Stimulated activated memory B cell treated with anti-CD40 and anti-IgM and Interleukin-4, amounts not matched to agents 10 μg/mL and 1 μg/mL and 100 μg/mL, for 72 hours (primary cell): Measurements from ENCODE around the gene LETM1.

ENCODE experiments used
- ATAC-seq: fragments of 150-1000 bp; cut with Tn5 transposase; 2 replicates; pipeline ENCODE4 v1.10.0; 2021
- H3K27ac Mint-ChIP-seq: one replicate; pipeline ENCODE4 v1.8.0; 2022; ENCODE audit warnings: mild to moderate bottlenecking, mixed read lengths
- H3K27me3 Mint-ChIP-seq: one replicate; pipeline ENCODE4 v1.8.0; 2022; ENCODE audit warnings: mixed read lengths
- H3K36me3 Mint-ChIP-seq: one replicate; pipeline ENCODE4 v1.8.0; 2022; ENCODE audit warnings: mixed read lengths
- H3K4me1 Mint-ChIP-seq: one replicate; pipeline ENCODE4 v1.8.0; 2022; ENCODE audit warnings: mixed read lengths
- H3K4me3 Mint-ChIP-seq: one replicate; pipeline ENCODE4 v1.8.0; 2022; ENCODE audit warnings: mild to moderate bottlenecking, moderate library complexity, mixed read lengths
- H3K9me3 Mint-ChIP-seq: one replicate; pipeline ENCODE4 v1.8.0; 2022; ENCODE audit warnings: mixed read lengths

LETM1 gene

GRCh38 chr4:1864076-1865008, 8.4 kb upstream of the LETM1 start:
- no peak for ATAC-seq
- Mint-ChIP-seq H3K4me3 (no peak overlapping the region), H3K27ac (no peak overlapping the region), H3K27me3 (peaks cover 20% of the 10 kb centered on the region), H3K4me1 (peaks cover 21% of the 10 kb centered on the region), H3K9me3 (no peaks in the 10 kb centered on the region), H3K36me3 (no peaks in the 10 kb centered on the region)

GRCh38 chr4:1863297-1864033, 7.5 kb upstream of the LETM1 start:
- no peak for ATAC-seq
- Mint-ChIP-seq H3K27ac (no peak overlapping the region), H3K27me3 (peaks cover 20% of the 10 kb centered on the region), H3K4me1 (peaks cover 21% of the 10 kb centered on the region), H3K36me3 (no peaks in the 10 kb centered on the region), H3K4me3 (no peak overlapping the region), H3K9me3 (no peaks in the 10 kb centered on the region)

- peaks cover 21% of the 10 kb centered on the region for H3K4me1 Mint-ChIP-seq
Observed at GRCh38 chr4:1862961-1863296, 7.0 kb upstream of the LETM1 start.

GRCh38 chr4:1862055-1862911, 6.3 kb upstream of the LETM1 start:
- peak overlapping the region; percentile 68 for H3K4me3 Mint-ChIP-seq

More at GRCh38 chr4:1862961-1863296, 7.0 kb upstream of the LETM1 start:
- no peak for ATAC-seq
- no peaks in the 10 kb centered on the region for H3K36me3 Mint-ChIP-seq
- no peaks in the 10 kb centered on the region for H3K9me3 Mint-ChIP-seq
- H3K27ac Mint-ChIP-seq: no peak overlapping the region
- H3K4me3 Mint-ChIP-seq: no peak overlapping the region
- H3K27me3 Mint-ChIP-seq: peaks cover 20% of the 10 kb centered on the region

GRCh38 chr4:1859389-1859753, 3.4 kb upstream of the LETM1 start:
- Mint-ChIP-seq H3K4me1 (peaks cover 38% of the 10 kb centered on the region), H3K4me3 (no peak overlapping the region)

More at GRCh38 chr4:1862055-1862911, 6.3 kb upstream of the LETM1 start:
- no peaks in the 10 kb centered on the region for H3K36me3 Mint-ChIP-seq
- H3K9me3 Mint-ChIP-seq: no peaks in the 10 kb centered on the region
- peak overlapping the region; percentile 69 for H3K27ac Mint-ChIP-seq
- peaks cover 20% of the 10 kb centered on the region for H3K27me3 Mint-ChIP-seq
- ATAC-seq: peak; percentile 56
- peaks cover 24% of the 10 kb centered on the region for H3K4me1 Mint-ChIP-seq

GRCh38 chr4:1857931-1858330, 2.0 kb upstream of the LETM1 start:
- H3K9me3 Mint-ChIP-seq: no peaks in the 10 kb centered on the region
- ATAC-seq: no peak
- H3K4me3 Mint-ChIP-seq: no peak overlapping the region
- H3K36me3 Mint-ChIP-seq: no peaks in the 10 kb centered on the region
- no peak overlapping the region for H3K27ac Mint-ChIP-seq
- H3K4me1 Mint-ChIP-seq: peaks cover 41% of the 10 kb centered on the region
- peaks cover 2% of the 10 kb centered on the region for H3K27me3 Mint-ChIP-seq

More at GRCh38 chr4:1859389-1859753, 3.4 kb upstream of the LETM1 start:
- H3K9me3 Mint-ChIP-seq: no peaks in the 10 kb centered on the region
- ATAC-seq: no peak
- no peaks in the 10 kb centered on the region for H3K36me3 Mint-ChIP-seq
- peaks cover 11% of the 10 kb centered on the region for H3K27me3 Mint-ChIP-seq
- no peak overlapping the region for H3K27ac Mint-ChIP-seq

- Mint-ChIP-seq H3K27ac (peak overlapping the region; percentile 74), H3K9me3 (no peaks in the 10 kb centered on the region), H3K4me1 (peaks cover 38% of the 10 kb centered on the region), H3K4me3 (peak overlapping the region; percentile 86), H3K36me3 (no peaks in the 10 kb centered on the region), H3K27me3 (no peaks in the 10 kb centered on the region)
- no peak for ATAC-seq
Observed at GRCh38 chr4:1856943-1857699, 1.2 kb upstream of the LETM1 start.

- Mint-ChIP-seq H3K4me3 (peak overlapping the region; percentile 86), H3K9me3 (no peaks in the 10 kb centered on the region), H3K4me1 (peaks cover 44% of the 10 kb centered on the region), H3K27ac (peak overlapping the region; percentile 74), H3K36me3 (no peaks in the 10 kb centered on the region), H3K27me3 (no peaks in the 10 kb centered on the region)
- peak; percentile 59 for ATAC-seq
Observed at GRCh38 chr4:1855333-1856070, 454 bp downstream of the LETM1 start.

- H3K9me3 Mint-ChIP-seq: no peaks in the 10 kb centered on the region
- peaks cover 48% of the 10 kb centered on the region for H3K4me1 Mint-ChIP-seq
- H3K4me3 Mint-ChIP-seq: peak overlapping the region; percentile 78
- no peak for ATAC-seq
- no peaks in the 10 kb centered on the region for H3K36me3 Mint-ChIP-seq
- no peaks in the 10 kb centered on the region for H3K27me3 Mint-ChIP-seq
- H3K27ac Mint-ChIP-seq: peak overlapping the region; percentile 59
Observed at GRCh38 chr4:1854752-1855151, 1.2 kb downstream of the LETM1 start.

GRCh38 chr4:1852904-1853623, 2.9 kb downstream of the LETM1 start:
- Mint-ChIP-seq H3K27me3 (no peaks in the 10 kb centered on the region), H3K9me3 (no peaks in the 10 kb centered on the region), H3K36me3 (no peaks in the 10 kb centered on the region), H3K4me3 (no peak overlapping the region), H3K4me1 (peaks cover 48% of the 10 kb centered on the region), H3K27ac (no peak overlapping the region)
- no peak for ATAC-seq

- Mint-ChIP-seq H3K4me1 (peaks cover 40% of the 10 kb centered on the region), H3K4me3 (no peak overlapping the region), H3K27ac (no peak overlapping the region), H3K27me3 (no peaks in the 10 kb centered on the region), H3K36me3 (peaks cover 8% of the 10 kb centered on the region), H3K9me3 (no peaks in the 10 kb centered on the region)
- ATAC-seq: no peak
Observed at GRCh38 chr4:1851575-1852410, 4.2 kb downstream of the LETM1 start.

- Mint-ChIP-seq H3K27ac (no peak overlapping the region), H3K27me3 (no peaks in the 10 kb centered on the region), H3K9me3 (no peaks in the 10 kb centered on the region), H3K36me3 (peaks cover 13% of the 10 kb centered on the region), H3K4me3 (no peak overlapping the region), H3K4me1 (peaks cover 40% of the 10 kb centered on the region)
- ATAC-seq: no peak
Observed at GRCh38 chr4:1851160-1851559, 4.8 kb downstream of the LETM1 start.

- no peak overlapping the region for H3K27ac Mint-ChIP-seq
- peaks cover 13% of the 10 kb centered on the region for H3K36me3 Mint-ChIP-seq
- no peaks in the 10 kb centered on the region for H3K9me3 Mint-ChIP-seq
- no peak for ATAC-seq
- H3K4me3 Mint-ChIP-seq: no peak overlapping the region
- H3K27me3 Mint-ChIP-seq: no peaks in the 10 kb centered on the region
- H3K4me1 Mint-ChIP-seq: peaks cover 40% of the 10 kb centered on the region
Observed at GRCh38 chr4:1850276-1850675, 5.7 kb downstream of the LETM1 start.
